CD4-positive, CD25-positive, alpha-beta regulatory T cell (primary cell): ENCODE data around the gene ZNF316. TPM values are rescaled to one million over a fixed set of nuclear protein-coding genes. Genes with fewer than 3 reads are reported as not detected.

Source experiments
- ATAC-seq, 2 donors: fragments of 150-1000 bp; cut with Tn5 transposase; one replicate each; pipeline ENCODE4 v1.10.0; 2021; ENCODE audit warnings: low read depth in 2 of 2, moderate number of reproducible peaks in 2 of 2, moderate library complexity in 1 of 2
- DNase-seq, 3 donors: peaks; one replicate each; pipeline versions ENCODE4 v3.0.0 to v3.0.0-alpha.2; 2012 to 2022; ENCODE audit warnings: mixed read lengths in 1 of 3
- H3K27ac ChIP-seq: one replicate; pipeline ENCODE4 v1.7.0; 2013; ENCODE audit warnings: mild to moderate bottlenecking, low read length; ENCODE audit not compliant: insufficient read depth, poor library complexity, severe bottlenecking
- H3K27me3 ChIP-seq: one replicate; pipeline ENCODE4 v1.7.0; 2013; ENCODE audit warnings: low read length; ENCODE audit not compliant: control insufficient read depth, insufficient read depth
- H3K36me3 ChIP-seq: one replicate; pipeline ENCODE4 v1.7.0; 2013; ENCODE audit warnings: mild to moderate bottlenecking, low read length, moderate library complexity; ENCODE audit not compliant: control insufficient read depth, insufficient read depth
- H3K4me1 ChIP-seq: 2 replicates; pipeline ENCODE4 v1.7.0; 2013; ENCODE audit warnings: mild to moderate bottlenecking, low read length; ENCODE audit not compliant: insufficient read depth, control insufficient read depth, poor library complexity, severe bottlenecking
- H3K4me3 ChIP-seq: one replicate; pipeline ENCODE4 v1.7.0; 2013; ENCODE audit warnings: low read depth, mild to moderate bottlenecking, low read length, moderate library complexity
- H3K9me3 ChIP-seq, 2 experiments: 1 replicate in 1 of 2; 2 replicates in 1 of 2; pipeline ENCODE4 v1.7.0; 2013; ENCODE audit warnings: low read length in 2 of 2, mild to moderate bottlenecking in 1 of 2, moderate library complexity in 1 of 2; ENCODE audit not compliant: control insufficient read depth in 2 of 2
- H3K27ac Mint-ChIP-seq, 3 donors: one replicate each; pipeline ENCODE4 v1.8.0; 2020 to 2022; ENCODE audit warnings: mild to moderate bottlenecking in 3 of 3, mixed read lengths in 3 of 3, moderate library complexity in 2 of 3
- H3K27me3 Mint-ChIP-seq: one replicate; pipeline ENCODE4 v1.8.0; 2022; ENCODE audit warnings: mild to moderate bottlenecking, mixed read lengths
- H3K36me3 Mint-ChIP-seq: one replicate; pipeline ENCODE4 v1.8.0; 2020; ENCODE audit warnings: mixed read lengths
- H3K4me1 Mint-ChIP-seq, 4 donors: one replicate each; pipeline ENCODE4 v1.8.0; 2020 to 2022; ENCODE audit warnings: mixed read lengths in 4 of 4, mild to moderate bottlenecking in 1 of 4
- H3K4me3 Mint-ChIP-seq, 4 donors: one replicate each; pipeline ENCODE4 v1.8.0; 2020 to 2022; ENCODE audit warnings: mild to moderate bottlenecking in 4 of 4, mixed read lengths in 4 of 4, moderate library complexity in 3 of 4
- H3K9me3 Mint-ChIP-seq, 7 donors: one replicate each; pipeline ENCODE4 v1.8.0; 2020 to 2022; ENCODE audit warnings: mixed read lengths in 7 of 7, mild to moderate bottlenecking in 3 of 7, moderate library complexity in 2 of 7
- polyA plus RNA-seq, 4 donors: library from polyadenylated mRNA; unstranded; fragments of 300-500 nt; fragmentation: Illumina TruSeq; gene quantifications; one replicate each; pipeline ENCODE4 v1.2.3, GENCODE V29; 2021
- total RNA-seq: library from RNA; stranded (reverse); gene quantifications from one replicate; pipeline ENCODE4 v1.2.3, GENCODE V29; 2022

ZNF316 gene
- total and polyA plus RNA-seq, 5 donors from 2014 or later: 0.81 to 51.6 (median 1.1) TPM

GRCh38 chr7:6637544-6638229 lies 569 bp downstream of the ZNF316 start:
- Histone ChIP-seq H3K36me3 (peaks cover 23% of the 10 kb centered on the region), H3K4me3 (peak overlapping the region; percentile 19), H3K27me3 (no peaks in the 10 kb centered on the region), H3K4me1 (peaks cover 23% of the 10 kb centered on the region), H3K27ac (peak overlapping the region; percentile 63), H3K9me3 (no peaks in the 10 kb centered on the region)
- H3K9me3 Mint-ChIP-seq: no peaks in the 10 kb centered on the region
- peaks cover 0 to 37% (median 20%) of the 10 kb centered on the region in 4 donors for H3K4me1 Mint-ChIP-seq
- H3K4me3 Mint-ChIP-seq: peak overlapping the region; percentile 84 to 92 (median 85)
- peaks cover 14% of the 10 kb centered on the region for H3K36me3 Mint-ChIP-seq
- peak; percentile 40 to 60 (median 54) for DNase-seq
- peak; percentile 70 for ATAC-seq
- H3K27me3 Mint-ChIP-seq: no peaks in the 10 kb centered on the region
- peak overlapping the region; percentile 79 to 94 (median 85) for H3K27ac Mint-ChIP-seq

GRCh38 chr7:6639032-6639431 lies 1.9 kb downstream of the ZNF316 start:
- Mint-ChIP-seq H3K4me3 (peak overlapping the region; percentile 48 to 92 (median 85)), H3K4me1 (peaks cover 0 to 37% (median 20%) of the 10 kb centered on the region in 4 donors), H3K27me3 (no peaks in the 10 kb centered on the region), H3K9me3 (no peaks in the 10 kb centered on the region), H3K36me3 (peaks cover 14% of the 10 kb centered on the region), H3K27ac (peak overlapping the region; percentile 61 to 94 (median 85))
- H3K9me3 ChIP-seq: no peaks in the 10 kb centered on the region
- no peaks in the 10 kb centered on the region for H3K27me3 ChIP-seq
- peaks cover 31% of the 10 kb centered on the region for H3K36me3 ChIP-seq
- ATAC-seq (no peak), DNase-seq (no peak)
- H3K4me3 ChIP-seq: peak overlapping the region; percentile 19
- H3K27ac ChIP-seq: no peak overlapping the region
- H3K4me1 ChIP-seq: peaks cover 23% of the 10 kb centered on the region

GRCh38 chr7:6639627-6640026 lies 2.5 kb downstream of the ZNF316 start:
- H3K4me3 ChIP-seq: no peak overlapping the region
- H3K36me3 Mint-ChIP-seq: peaks cover 14% of the 10 kb centered on the region
- peaks cover 37% of the 10 kb centered on the region for H3K36me3 ChIP-seq
- H3K27me3 ChIP-seq: no peaks in the 10 kb centered on the region
- no peaks in the 10 kb centered on the region for H3K9me3 Mint-ChIP-seq
- peaks cover 23% of the 10 kb centered on the region for H3K4me1 ChIP-seq
- H3K4me1 Mint-ChIP-seq: peaks cover 0 to 35% (median 20%) of the 10 kb centered on the region in 4 donors
- DNase-seq (no peak), ATAC-seq (no peak)
- H3K27me3 Mint-ChIP-seq: no peaks in the 10 kb centered on the region
- H3K9me3 ChIP-seq: no peaks in the 10 kb centered on the region
- no peak overlapping the region for H3K27ac ChIP-seq
- H3K27ac Mint-ChIP-seq: peak overlapping the region in 2 of 3 donors; percentile 85 to 94
- peak overlapping the region; percentile 78 to 92 (median 85) for H3K4me3 Mint-ChIP-seq

- no peaks in the 10 kb centered on the region for H3K27me3 ChIP-seq
- H3K27me3 Mint-ChIP-seq: no peaks in the 10 kb centered on the region
- no peak overlapping the region for H3K27ac ChIP-seq
- DNase-seq (no peak), ATAC-seq (no peak)
- H3K9me3 Mint-ChIP-seq: no peaks in the 10 kb centered on the region
- peaks cover 43% of the 10 kb centered on the region for H3K36me3 ChIP-seq
- peak overlapping the region; percentile 23 to 78 (median 33) for H3K4me3 Mint-ChIP-seq
- H3K9me3 ChIP-seq: no peaks in the 10 kb centered on the region
- H3K4me1 ChIP-seq: peaks cover 23% of the 10 kb centered on the region
- H3K36me3 Mint-ChIP-seq: peaks cover 14% of the 10 kb centered on the region
- H3K4me3 ChIP-seq: no peak overlapping the region
- peak overlapping the region; percentile 31 to 85 (median 79) for H3K27ac Mint-ChIP-seq
- H3K4me1 Mint-ChIP-seq: peaks cover 0 to 35% (median 20%) of the 10 kb centered on the region in 4 donors
Observed at GRCh38 chr7:6640246-6640721, 3.2 kb downstream of the ZNF316 start.

GRCh38 chr7:6641305-6642035 lies 4.4 kb downstream of the ZNF316 start:
- Mint-ChIP-seq H3K36me3 (peaks cover 14% of the 10 kb centered on the region), H3K27ac (peak overlapping the region in 1 of 3 donors; percentile 14), H3K4me1 (peaks cover 0 to 30% (median 20%) of the 10 kb centered on the region in 4 donors), H3K4me3 (peak overlapping the region in 1 of 4 donors; percentile 59), H3K9me3 (no peaks in the 10 kb centered on the region), H3K27me3 (no peaks in the 10 kb centered on the region)
- no peaks in the 10 kb centered on the region for H3K9me3 ChIP-seq
- ATAC-seq: no peak
- H3K27ac ChIP-seq: no peak overlapping the region
- no peak for DNase-seq
- H3K4me3 ChIP-seq: no peak overlapping the region
- H3K4me1 ChIP-seq: peaks cover 23% of the 10 kb centered on the region
- peaks cover 48% of the 10 kb centered on the region for H3K36me3 ChIP-seq
- no peaks in the 10 kb centered on the region for H3K27me3 ChIP-seq

- peaks cover 23% of the 10 kb centered on the region for H3K4me1 ChIP-seq
- H3K27me3 ChIP-seq: no peaks in the 10 kb centered on the region
- ATAC-seq: no peak
- no peaks in the 10 kb centered on the region for H3K27me3 Mint-ChIP-seq
- H3K27ac Mint-ChIP-seq: peak overlapping the region in 1 of 3 donors; percentile 14
- peaks cover 0 to 30% (median 22%) of the 10 kb centered on the region in 4 donors for H3K4me1 Mint-ChIP-seq
- H3K36me3 ChIP-seq: peaks cover 55% of the 10 kb centered on the region
- H3K4me3 ChIP-seq: no peak overlapping the region
- H3K9me3 Mint-ChIP-seq: no peaks in the 10 kb centered on the region
- no peak for DNase-seq
- no peak overlapping the region for H3K4me3 Mint-ChIP-seq
- no peak overlapping the region for H3K27ac ChIP-seq
- no peaks in the 10 kb centered on the region for H3K9me3 ChIP-seq
- peaks cover 19% of the 10 kb centered on the region for H3K36me3 Mint-ChIP-seq
Observed at GRCh38 chr7:6642239-6642839, 5.2 kb downstream of the ZNF316 start.

GRCh38 chr7:6642861-6643640 lies 5.9 kb downstream of the ZNF316 start:
- H3K4me1 ChIP-seq: peaks cover 17% of the 10 kb centered on the region
- no peak overlapping the region for H3K27ac ChIP-seq
- H3K4me3 ChIP-seq: no peak overlapping the region
- H3K9me3 Mint-ChIP-seq: no peaks in the 10 kb centered on the region
- H3K36me3 ChIP-seq: peaks cover 62% of the 10 kb centered on the region
- peaks cover 19% of the 10 kb centered on the region for H3K36me3 Mint-ChIP-seq
- H3K27me3 Mint-ChIP-seq: no peaks in the 10 kb centered on the region
- DNase-seq: no peak
- H3K4me1 Mint-ChIP-seq: peaks cover 0 to 27% (median 21%) of the 10 kb centered on the region in 4 donors
- ATAC-seq: no peak
- H3K27ac Mint-ChIP-seq: no peak overlapping the region
- H3K4me3 Mint-ChIP-seq: no peak overlapping the region
- no peaks in the 10 kb centered on the region for H3K27me3 ChIP-seq
- no peaks in the 10 kb centered on the region for H3K9me3 ChIP-seq
